Measurements from ENCODE around the gene ITGAD.
"Not testable (repeated sequence)": the region's sequence is repeated elsewhere in the genome, so short reads cannot be mapped to it uniquely, and the experiment has no call there.

The ITGAD gene

DNA sequence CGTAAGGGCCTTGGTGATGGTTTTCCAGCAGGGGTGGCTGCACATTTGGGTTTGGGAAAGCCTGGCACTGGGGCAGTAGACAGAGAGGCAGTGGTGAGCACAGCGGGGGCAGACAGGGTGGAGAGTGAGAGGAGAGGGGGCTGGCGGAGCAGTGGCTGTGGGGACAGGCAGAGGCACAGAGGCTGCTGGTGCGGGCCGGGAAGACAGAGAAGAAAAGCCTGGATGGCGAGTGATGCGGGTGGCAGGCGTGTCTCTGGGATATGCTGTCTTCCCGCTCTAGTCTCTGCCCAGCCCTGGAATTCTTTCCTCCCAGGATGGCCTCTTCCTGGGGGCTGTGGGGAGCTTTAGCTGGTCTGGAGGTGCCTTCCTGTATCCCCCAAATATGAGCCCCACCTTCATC, 16.9 kb downstream of the ITGAD start:
- no peaks in the 10 kb centered on the region for H3K9me3 ChIP-seq (ENCODE audit: low read length)
- no peaks in the 10 kb centered on the region for H3K4me1 ChIP-seq (ENCODE audit: insufficient read depth, low read length)
- H3K27me3 ChIP-seq (ENCODE audit: control insufficient read depth in 1 of 2, insufficient read depth in 2 of 2, low read length in 2 of 2), result no peaks in the 10 kb centered on the region
- no peak overlapping the region for H3K27ac ChIP-seq (ENCODE audit: low read depth, low read length)
- no peak overlapping the region for H3K4me3 ChIP-seq (ENCODE audit: low read depth in 1 of 2, low read length in 2 of 2)
- no peaks in the 10 kb centered on the region for H3K36me3 ChIP-seq (ENCODE audit: insufficient read depth, low read length)
- no peak overlapping the region for H3K9ac ChIP-seq (ENCODE audit: low read length)

- Histone ChIP-seq H3K4me3 (ENCODE audit: low read depth in 1 of 2, low read length in 2 of 2) (no peak overlapping the region), H3K4me1 (ENCODE audit: insufficient read depth, low read length) (no peaks in the 10 kb centered on the region), H3K36me3 (ENCODE audit: insufficient read depth, low read length) (no peaks in the 10 kb centered on the region), H3K9ac (ENCODE audit: low read length) (no peak overlapping the region), H3K9me3 (ENCODE audit: low read length) (no peaks in the 10 kb centered on the region), H3K27me3 (ENCODE audit: control insufficient read depth in 1 of 2, insufficient read depth in 2 of 2, low read length in 2 of 2) (no peaks in the 10 kb centered on the region), H3K27ac (ENCODE audit: low read depth, low read length) (no peak overlapping the region)
Measured at GRCh38 chr16:31411024-31411844, 18.1 kb downstream of the ITGAD start.

DNA sequence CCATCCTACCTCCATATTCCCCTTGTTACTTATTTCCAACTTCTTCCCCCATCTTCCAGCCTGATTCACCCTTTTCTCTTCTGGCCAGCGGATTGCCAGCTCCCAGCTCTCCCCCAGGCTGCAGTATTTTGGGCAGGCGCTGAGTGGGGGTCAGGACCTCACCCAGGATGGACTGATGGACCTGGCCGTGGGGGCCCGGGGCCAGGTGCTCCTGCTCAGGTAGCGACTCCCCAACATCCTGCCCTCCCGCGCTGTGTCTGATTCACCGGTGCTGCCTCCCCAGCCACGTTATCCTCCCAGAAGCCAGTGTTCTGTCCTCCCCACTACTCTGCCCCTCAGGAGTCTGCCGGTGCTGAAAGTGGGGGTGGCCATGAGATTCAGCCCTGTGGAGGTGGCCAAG, 19.6 kb downstream of the ITGAD start:
- no peaks in the 10 kb centered on the region for H3K36me3 ChIP-seq (ENCODE audit: insufficient read depth, low read length)
- no peaks in the 10 kb centered on the region for H3K4me1 ChIP-seq (ENCODE audit: insufficient read depth, low read length)
- H3K9ac ChIP-seq (ENCODE audit: low read length), result no peak overlapping the region
- H3K27ac ChIP-seq (ENCODE audit: low read depth, low read length), result no peak overlapping the region
- H3K27me3 ChIP-seq (ENCODE audit: control insufficient read depth in 1 of 2, insufficient read depth in 2 of 2, low read length in 2 of 2), result no peaks in the 10 kb centered on the region
- no peaks in the 10 kb centered on the region for H3K9me3 ChIP-seq (ENCODE audit: low read length)
- no peak overlapping the region for H3K4me3 ChIP-seq (ENCODE audit: low read depth in 1 of 2, low read length in 2 of 2)

GRCh38 chr16:31413381-31413780, 20.2 kb downstream of the ITGAD start:
- H3K4me1 ChIP-seq (ENCODE audit: insufficient read depth, low read length), result no peaks in the 10 kb centered on the region
- no peak overlapping the region for H3K9ac ChIP-seq (ENCODE audit: low read length)
- H3K36me3 ChIP-seq (ENCODE audit: insufficient read depth, low read length), result no peaks in the 10 kb centered on the region
- H3K27me3 ChIP-seq (ENCODE audit: control insufficient read depth in 1 of 2, insufficient read depth in 2 of 2, low read length in 2 of 2), result no peaks in the 10 kb centered on the region
- H3K27ac ChIP-seq (ENCODE audit: low read depth, low read length), result no peak overlapping the region
- no peaks in the 10 kb centered on the region for H3K9me3 ChIP-seq (ENCODE audit: low read length)
- no peak overlapping the region for H3K4me3 ChIP-seq (ENCODE audit: low read depth in 1 of 2, low read length in 2 of 2)

GRCh38 chr16:31413943-31414342, 20.8 kb downstream of the ITGAD start:
- H3K4me3 ChIP-seq (ENCODE audit: low read depth in 1 of 2, low read length in 2 of 2), result no peak overlapping the region
- no peak overlapping the region for H3K27ac ChIP-seq (ENCODE audit: low read depth, low read length)

GRCh38 chr16:31414706-31415105, 21.6 kb downstream of the ITGAD start:
- Histone ChIP-seq H3K9me3 (ENCODE audit: low read length) (no peaks in the 10 kb centered on the region), H3K4me3 (ENCODE audit: low read depth in 1 of 2, low read length in 2 of 2) (no peak overlapping the region), H3K27ac (ENCODE audit: low read depth, low read length) (no peak overlapping the region), H3K36me3 (ENCODE audit: insufficient read depth, low read length) (no peaks in the 10 kb centered on the region), H3K9ac (ENCODE audit: low read length) (no peak overlapping the region), H3K4me1 (ENCODE audit: insufficient read depth, low read length) (no peaks in the 10 kb centered on the region), H3K27me3 (ENCODE audit: control insufficient read depth in 1 of 2, insufficient read depth in 2 of 2, low read length in 2 of 2) (no peaks in the 10 kb centered on the region)

More at GRCh38 chr16:31413943-31414342, 20.8 kb downstream of the ITGAD start:
- Histone ChIP-seq H3K36me3 (ENCODE audit: insufficient read depth, low read length) (no peaks in the 10 kb centered on the region), H3K27me3 (ENCODE audit: control insufficient read depth in 1 of 2, insufficient read depth in 2 of 2, low read length in 2 of 2) (no peaks in the 10 kb centered on the region), H3K4me1 (ENCODE audit: insufficient read depth, low read length) (no peaks in the 10 kb centered on the region), H3K9ac (ENCODE audit: low read length) (no peak overlapping the region), H3K9me3 (ENCODE audit: low read length) (no peaks in the 10 kb centered on the region)

DNA sequence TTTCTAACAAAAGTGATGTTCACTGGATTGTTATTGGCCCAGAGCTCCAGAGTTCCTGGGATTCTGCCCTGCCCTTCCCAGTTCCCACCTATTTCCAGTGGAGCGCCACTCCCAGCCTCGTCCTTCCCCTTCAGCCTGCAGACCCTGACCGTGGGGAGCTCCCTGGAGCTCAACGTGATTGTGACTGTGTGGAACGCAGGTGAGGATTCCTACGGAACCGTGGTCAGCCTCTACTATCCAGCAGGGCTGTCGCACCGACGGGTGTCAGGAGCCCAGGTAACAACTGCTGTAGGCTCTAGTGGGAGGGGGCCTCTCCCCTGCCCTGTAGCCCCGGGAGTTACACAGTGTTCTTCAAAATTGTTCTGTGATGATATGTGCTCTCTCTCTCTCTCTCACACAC, 23.2 kb downstream of the ITGAD start:
- H3K4me1 ChIP-seq (ENCODE audit: insufficient read depth, low read length), result no peaks in the 10 kb centered on the region
- H3K9me3 ChIP-seq (ENCODE audit: low read length), result no peaks in the 10 kb centered on the region
- no peak overlapping the region for H3K27ac ChIP-seq (ENCODE audit: low read depth, low read length)
- no peaks in the 10 kb centered on the region for H3K36me3 ChIP-seq (ENCODE audit: insufficient read depth, low read length)
- no peaks in the 10 kb centered on the region for H3K27me3 ChIP-seq (ENCODE audit: control insufficient read depth in 1 of 2, insufficient read depth in 2 of 2, low read length in 2 of 2)
- H3K9ac ChIP-seq (ENCODE audit: low read length), result no peak overlapping the region
- no peak overlapping the region for H3K4me3 ChIP-seq (ENCODE audit: low read depth in 1 of 2, low read length in 2 of 2)

DNA sequence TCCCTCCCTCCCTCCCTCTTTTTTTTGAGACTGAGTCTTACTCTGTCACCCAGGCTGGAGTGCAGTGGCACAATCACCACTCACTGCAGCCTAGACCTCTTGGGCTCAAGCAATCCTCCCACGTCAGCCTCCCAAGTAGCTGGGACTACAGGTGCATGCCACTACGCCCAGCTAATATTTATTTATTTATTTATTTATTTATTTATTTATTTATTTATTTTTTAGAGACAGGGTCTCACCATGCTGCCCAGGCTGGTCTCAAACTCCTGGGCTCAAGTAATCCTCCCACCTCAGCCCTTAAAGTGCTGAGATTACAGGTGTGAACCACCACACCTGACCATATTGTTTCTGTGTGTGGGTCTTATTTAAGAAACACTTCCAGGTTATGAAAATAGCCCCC, 23.9 kb downstream of the ITGAD start:
- H3K4me1 ChIP-seq (ENCODE audit: insufficient read depth, low read length); H3K27me3 ChIP-seq (ENCODE audit: control insufficient read depth in 1 of 2, insufficient read depth in 2 of 2, low read length in 2 of 2); H3K4me3 ChIP-seq (ENCODE audit: low read depth in 1 of 2, low read length in 2 of 2); H3K9ac ChIP-seq (ENCODE audit: low read length); H3K36me3 ChIP-seq (ENCODE audit: insufficient read depth, low read length); H3K9me3 ChIP-seq (ENCODE audit: low read length); H3K27ac ChIP-seq (ENCODE audit: low read depth, low read length): not testable (repeated sequence)

- H3K36me3 ChIP-seq (ENCODE audit: insufficient read depth, low read length), result no peaks in the 10 kb centered on the region
- no peaks in the 10 kb centered on the region for H3K9me3 ChIP-seq (ENCODE audit: low read length)
- no peak overlapping the region for H3K4me3 ChIP-seq (ENCODE audit: low read depth in 1 of 2, low read length in 2 of 2)
- H3K9ac ChIP-seq (ENCODE audit: low read length), result no peak overlapping the region
- H3K4me1 ChIP-seq (ENCODE audit: insufficient read depth, low read length), result no peaks in the 10 kb centered on the region
- H3K27me3 ChIP-seq (ENCODE audit: control insufficient read depth in 1 of 2, insufficient read depth in 2 of 2, low read length in 2 of 2), result no peaks in the 10 kb centered on the region
- no peak overlapping the region for H3K27ac ChIP-seq (ENCODE audit: low read depth, low read length)
Measured at GRCh38 chr16:31417916-31418315, 24.8 kb downstream of the ITGAD start.

DNA sequence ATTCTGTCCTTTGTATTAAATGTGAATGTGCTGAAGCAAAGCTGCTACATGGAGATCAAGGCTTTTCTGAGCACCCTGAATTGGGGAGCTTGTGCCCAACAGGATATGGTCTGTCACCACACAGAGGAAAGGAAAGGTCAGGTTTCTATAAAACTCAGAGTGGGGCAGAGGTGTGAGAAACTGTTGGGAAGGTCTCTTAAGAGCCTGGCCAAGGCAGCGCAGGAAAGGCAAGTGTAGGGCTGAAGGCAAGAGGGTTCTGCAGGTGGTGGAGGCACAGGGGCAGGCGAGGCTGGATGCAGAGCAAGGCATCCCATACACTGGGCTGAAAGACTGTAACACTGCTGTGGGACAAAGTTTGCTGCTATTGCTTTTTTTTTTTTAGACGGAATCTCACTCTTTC, 26.9 kb downstream of the ITGAD start:
- H3K27me3 ChIP-seq (ENCODE audit: control insufficient read depth in 1 of 2, insufficient read depth in 2 of 2, low read length in 2 of 2), result no peaks in the 10 kb centered on the region
- no peak overlapping the region for H3K9ac ChIP-seq (ENCODE audit: low read length)
- no peak overlapping the region for H3K27ac ChIP-seq (ENCODE audit: low read depth, low read length)
- no peaks in the 10 kb centered on the region for H3K4me1 ChIP-seq (ENCODE audit: insufficient read depth, low read length)
- no peak overlapping the region for H3K4me3 ChIP-seq (ENCODE audit: low read depth in 1 of 2, low read length in 2 of 2)
- no peaks in the 10 kb centered on the region for H3K9me3 ChIP-seq (ENCODE audit: low read length)
- H3K36me3 ChIP-seq (ENCODE audit: insufficient read depth, low read length), result no peaks in the 10 kb centered on the region

- H3K27me3 ChIP-seq (ENCODE audit: control insufficient read depth in 1 of 2, insufficient read depth in 2 of 2, low read length in 2 of 2), result no peaks in the 10 kb centered on the region
- H3K4me3 ChIP-seq (ENCODE audit: low read depth in 1 of 2, low read length in 2 of 2), result no peak overlapping the region
- H3K9ac ChIP-seq (ENCODE audit: low read length), result no peak overlapping the region
- no peaks in the 10 kb centered on the region for H3K4me1 ChIP-seq (ENCODE audit: insufficient read depth, low read length)
- H3K9me3 ChIP-seq (ENCODE audit: low read length), result no peaks in the 10 kb centered on the region
- no peak overlapping the region for H3K27ac ChIP-seq (ENCODE audit: low read depth, low read length)
- H3K36me3 ChIP-seq (ENCODE audit: insufficient read depth, low read length), result no peaks in the 10 kb centered on the region
Measured at GRCh38 chr16:31421587-31421986, 28.5 kb downstream of the ITGAD start.

- H3K9me3 ChIP-seq (ENCODE audit: low read length), result no peaks in the 10 kb centered on the region
- H3K9ac ChIP-seq (ENCODE audit: low read length), result no peak overlapping the region
- no peaks in the 10 kb centered on the region for H3K27me3 ChIP-seq (ENCODE audit: control insufficient read depth in 1 of 2, insufficient read depth in 2 of 2, low read length in 2 of 2)
- no peaks in the 10 kb centered on the region for H3K36me3 ChIP-seq (ENCODE audit: insufficient read depth, low read length)
- peaks cover 5% of the 10 kb centered on the region for H3K4me1 ChIP-seq (ENCODE audit: insufficient read depth, low read length)
- no peak overlapping the region for H3K27ac ChIP-seq (ENCODE audit: low read depth, low read length)
- no peak overlapping the region for H3K4me3 ChIP-seq (ENCODE audit: low read depth in 1 of 2, low read length in 2 of 2)
Measured at GRCh38 chr16:31423241-31423640, 30.1 kb downstream of the ITGAD start.
